H9 (cell line): ENCODE measurements around the gene LPP. TPM values are rescaled to one million over a fixed set of nuclear protein-coding genes. Genes with fewer than 3 reads are reported as not detected.

Experiments used
- DNase-seq: peaks from one replicate; pipeline ENCODE4 v3.0.0-alpha.2; 2017
- H2AFZ ChIP-seq: one replicate; pipeline ENCODE4 v1.6.1; 2013; ENCODE audit warnings: mild to moderate bottlenecking, low read length, control low read depth, moderate library complexity
- H2AK5ac ChIP-seq: 2 replicates; pipeline ENCODE4 v1.6.1; 2013; ENCODE audit warnings: low read length, control low read depth, mixed read lengths; ENCODE audit not compliant: insufficient read length
- H2BK120ac ChIP-seq: one replicate; pipeline ENCODE4 v1.6.1; 2013; ENCODE audit warnings: low read depth, mild to moderate bottlenecking, low read length, control low read depth, inconsistent platforms; ENCODE audit not compliant: poor library complexity, severe bottlenecking
- H2BK12ac ChIP-seq: 2 replicates; pipeline ENCODE4 v1.6.1; 2013; ENCODE audit warnings: low read length, control low read depth, mixed read lengths, low read depth; ENCODE audit not compliant: insufficient read length
- H2BK15ac ChIP-seq: 2 replicates; pipeline ENCODE4 v1.6.1; 2013; ENCODE audit warnings: low read depth, low read length, control low read depth
- H2BK20ac ChIP-seq: one replicate; pipeline ENCODE4 v1.6.1; 2013; ENCODE audit warnings: low read depth, mild to moderate bottlenecking, low read length, control low read depth, inconsistent platforms; ENCODE audit not compliant: poor library complexity, severe bottlenecking
- H2BK5ac ChIP-seq: 2 replicates; pipeline ENCODE4 v1.6.1; 2013; ENCODE audit warnings: low read length, control low read depth, mixed read lengths; ENCODE audit not compliant: insufficient read length
- H3K14ac ChIP-seq: 2 replicates; pipeline ENCODE4 v1.6.1; 2013; ENCODE audit warnings: low read length, control low read depth; ENCODE audit not compliant: insufficient read depth
- H3K18ac ChIP-seq: 2 replicates; pipeline ENCODE4 v1.6.1; 2013; ENCODE audit warnings: low read depth, mild to moderate bottlenecking, mixed read lengths, low read length, control low read depth; ENCODE audit not compliant: insufficient read length
- H3K23ac ChIP-seq: 2 replicates; pipeline ENCODE4 v1.6.1; 2013; ENCODE audit warnings: low read length, control low read depth, mixed read lengths, low read depth; ENCODE audit not compliant: insufficient read length
- H3K23me2 ChIP-seq: 2 replicates; pipeline ENCODE4 v1.6.1; 2013; ENCODE audit warnings: low read depth, mild to moderate bottlenecking, mixed read lengths, low read length, control low read depth; ENCODE audit not compliant: insufficient read length, poor library complexity, severe bottlenecking
- H3K27ac ChIP-seq: 2 replicates; pipeline ENCODE4 v1.5.1; 2013; ENCODE audit warnings: low read length, control low read depth, mixed read lengths, low read depth; ENCODE audit not compliant: insufficient read length
- H3K27me3 ChIP-seq: 2 replicates; pipeline ENCODE4 v1.6.1; 2013; ENCODE audit warnings: low read length, control low read depth, inconsistent platforms; ENCODE audit not compliant: insufficient read depth
- H3K4ac ChIP-seq: 2 replicates; pipeline ENCODE4 v1.6.1; 2013; ENCODE audit warnings: low read depth, mild to moderate bottlenecking, control low read depth, inconsistent platforms, low read length, moderate library complexity
- H3K4me1 ChIP-seq: 2 replicates; pipeline ENCODE4 v1.6.1; 2013; ENCODE audit warnings: low read length, control low read depth, inconsistent platforms; ENCODE audit not compliant: insufficient read depth
- H3K4me2 ChIP-seq: 2 replicates; pipeline ENCODE4 v1.6.1; 2013; ENCODE audit warnings: low read length, control low read depth, mixed read lengths; ENCODE audit not compliant: insufficient read length, insufficient read depth
- H3K56ac ChIP-seq: 2 replicates; pipeline ENCODE4 v1.6.1; 2013; ENCODE audit warnings: low read depth, mild to moderate bottlenecking, mixed read lengths, low read length, control low read depth; ENCODE audit not compliant: insufficient read length
- H3K79me1 ChIP-seq: 2 replicates; pipeline ENCODE4 v1.6.1; 2013; ENCODE audit warnings: low read depth, mild to moderate bottlenecking, moderate library complexity, low read length, control low read depth, inconsistent platforms; ENCODE audit not compliant: insufficient read depth, poor library complexity, severe bottlenecking
- H3K79me2 ChIP-seq: 2 replicates; pipeline ENCODE4 v1.6.1; 2013; ENCODE audit warnings: low read length, control low read depth, inconsistent platforms; ENCODE audit not compliant: insufficient read depth
- H3K9ac ChIP-seq: 2 replicates; pipeline ENCODE4 v1.6.1; 2013; ENCODE audit warnings: low read length, control low read depth, mixed read lengths; ENCODE audit not compliant: insufficient read length; ENCODE audit errors: extremely low read depth
- H3K9me3 ChIP-seq: one replicate; pipeline ENCODE4 v1.6.1; 2013; ENCODE audit warnings: low read depth, low read length, inconsistent platforms; ENCODE audit not compliant: control insufficient read depth
- H3T11ph ChIP-seq: one replicate; pipeline ENCODE4 v1.6.1; 2013; ENCODE audit warnings: mild to moderate bottlenecking, low read length, control low read depth, inconsistent platforms
- H4K20me1 ChIP-seq: one replicate; pipeline ENCODE4 v1.6.1; 2013; ENCODE audit not compliant: control insufficient read depth, insufficient read length, insufficient read depth
- H4K5ac ChIP-seq: 2 replicates; pipeline ENCODE4 v1.6.1; 2013; ENCODE audit warnings: low read depth, mild to moderate bottlenecking, mixed read lengths, low read length, control low read depth; ENCODE audit not compliant: insufficient read length
- H4K8ac ChIP-seq: replicated peaks from 2 replicates; pipeline ENCODE4 v1.6.1; 2013; ENCODE audit warnings: low read length, control low read depth, mixed read lengths, low read depth; ENCODE audit not compliant: insufficient read length
- H4K91ac ChIP-seq: 2 replicates; pipeline ENCODE4 v1.6.1; 2013; ENCODE audit warnings: low read depth, mild to moderate bottlenecking, moderate library complexity, mixed read lengths, low read length, control low read depth; ENCODE audit not compliant: insufficient read length
- H3K27ac Mint-ChIP-seq, 3 experiments: 2 replicates in 2 of 3; 3 replicates in 1 of 3; pipeline ENCODE4 v1.8.0; 2020 to 2021; ENCODE audit warnings: mixed read lengths in 3 of 3, mild to moderate bottlenecking in 1 of 3, moderate library complexity in 1 of 3
- H3K27me3 Mint-ChIP-seq: 2 replicates; pipeline ENCODE4 v1.8.0; 2021; ENCODE audit warnings: low read depth, mild to moderate bottlenecking, moderate library complexity, mixed read lengths
- H3K36me3 Mint-ChIP-seq, 3 experiments: 2 replicates in 2 of 3; 3 replicates in 1 of 3; pipeline ENCODE4 v1.8.0; 2020 to 2021; ENCODE audit warnings: low read depth in 3 of 3, mixed read lengths in 3 of 3; ENCODE audit not compliant: insufficient read depth in 1 of 3
- H3K4me1 Mint-ChIP-seq, 2 experiments: 2 replicates each; pipeline ENCODE4 v1.8.0; 2020; ENCODE audit warnings: mixed read lengths in 2 of 2
- H3K4me3 Mint-ChIP-seq, 2 experiments: 2 replicates in 1 of 2; 3 replicates in 1 of 2; pipeline ENCODE4 v1.8.0; 2020 to 2021; ENCODE audit warnings: mild to moderate bottlenecking in 2 of 2, mixed read lengths in 2 of 2, moderate library complexity in 1 of 2
- H3K9me3 Mint-ChIP-seq, 2 experiments: 2 replicates in 1 of 2; 3 replicates in 1 of 2; pipeline ENCODE4 v1.8.0; 2020; ENCODE audit warnings: mild to moderate bottlenecking in 2 of 2, mixed read lengths in 2 of 2, moderate library complexity in 1 of 2
- total RNA-seq: library from RNA; stranded (reverse); gene quantifications from 2 replicates; pipeline ENCODE4 v1.2.1, GENCODE V29; 2021
- TF ChIP-seq, protein P1 (sequence below): fragments of 200-600 bp; sonication (generic); conservative IDR thresholded peaks from 3 replicates; pipeline ENCODE4 v1.8.0; 2021; ENCODE audit warnings: antibody characterized with exemption, mild to moderate bottlenecking

The LPP gene
- total RNA-seq, 1 experiment from 2014 or later = 64.6 TPM

DNA sequence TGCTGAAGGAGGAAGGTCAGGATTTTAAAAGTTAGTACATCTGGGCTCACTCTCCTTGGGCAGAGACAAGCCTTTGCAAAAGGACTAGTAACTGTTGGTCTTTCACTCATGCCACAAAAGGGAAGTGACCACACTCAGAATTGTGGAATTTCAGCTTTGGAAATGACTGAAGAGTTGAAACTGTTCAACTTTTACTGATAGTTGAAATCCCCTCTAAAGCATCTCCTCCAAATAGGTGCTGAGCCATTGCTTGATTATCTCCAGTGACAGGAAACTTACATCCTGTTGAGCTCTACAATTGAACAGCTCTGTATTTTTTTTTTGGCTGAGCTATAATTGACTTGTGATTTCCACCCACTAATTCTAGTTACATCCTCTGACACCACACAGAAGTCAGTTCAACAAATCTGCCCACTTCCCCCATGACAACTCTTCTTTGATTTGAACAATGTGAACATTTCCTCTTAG lies 763.0 kb downstream of the LPP start:
- Histone ChIP-seq H3K56ac (no peak overlapping the region), H2AK5ac (no peak overlapping the region), H2BK20ac (no peak overlapping the region), H2BK120ac (no peak overlapping the region), H3K23ac (no peak overlapping the region), H4K91ac (no peak overlapping the region), H2AFZ (no peak overlapping the region), H3K4ac (no peak overlapping the region), H3T11ph (no peak overlapping the region), H2BK15ac (no peak overlapping the region), H3K4me2 (no peak overlapping the region), H3K27ac (no peak overlapping the region), H2BK5ac (no peak overlapping the region), H3K9ac (no peak overlapping the region), H3K27me3 (no peaks in the 10 kb centered on the region), H3K23me2 (no peaks in the 10 kb centered on the region), H3K9me3 (no peaks in the 10 kb centered on the region), H3K79me2 (no peaks in the 10 kb centered on the region), H2BK12ac (no peak overlapping the region), H3K4me1 (0 out of 2 replicates have a peak, but pooled peaks cover 2% of the 10 kb centered on the region), H3K18ac (no peak overlapping the region), H3K79me1 (no peaks in the 10 kb centered on the region), H3K14ac (no peak overlapping the region), H4K5ac (no peak overlapping the region), H4K20me1 (no peaks in the 10 kb centered on the region), H4K8ac (no peak overlapping the region)
- no peaks in the 10 kb centered on the region for H3K27me3 Mint-ChIP-seq
- H3K4me3 Mint-ChIP-seq = no peak overlapping the region
- no peak for DNase-seq
- H3K4me1 Mint-ChIP-seq = peaks cover 14 to 17% of the 10 kb centered on the region in 2 experiments
- H3K27ac Mint-ChIP-seq = no peak overlapping the region
- H3K9me3 Mint-ChIP-seq = no peaks in the 10 kb centered on the region
- TF ChIP-seq, protein P1, sequence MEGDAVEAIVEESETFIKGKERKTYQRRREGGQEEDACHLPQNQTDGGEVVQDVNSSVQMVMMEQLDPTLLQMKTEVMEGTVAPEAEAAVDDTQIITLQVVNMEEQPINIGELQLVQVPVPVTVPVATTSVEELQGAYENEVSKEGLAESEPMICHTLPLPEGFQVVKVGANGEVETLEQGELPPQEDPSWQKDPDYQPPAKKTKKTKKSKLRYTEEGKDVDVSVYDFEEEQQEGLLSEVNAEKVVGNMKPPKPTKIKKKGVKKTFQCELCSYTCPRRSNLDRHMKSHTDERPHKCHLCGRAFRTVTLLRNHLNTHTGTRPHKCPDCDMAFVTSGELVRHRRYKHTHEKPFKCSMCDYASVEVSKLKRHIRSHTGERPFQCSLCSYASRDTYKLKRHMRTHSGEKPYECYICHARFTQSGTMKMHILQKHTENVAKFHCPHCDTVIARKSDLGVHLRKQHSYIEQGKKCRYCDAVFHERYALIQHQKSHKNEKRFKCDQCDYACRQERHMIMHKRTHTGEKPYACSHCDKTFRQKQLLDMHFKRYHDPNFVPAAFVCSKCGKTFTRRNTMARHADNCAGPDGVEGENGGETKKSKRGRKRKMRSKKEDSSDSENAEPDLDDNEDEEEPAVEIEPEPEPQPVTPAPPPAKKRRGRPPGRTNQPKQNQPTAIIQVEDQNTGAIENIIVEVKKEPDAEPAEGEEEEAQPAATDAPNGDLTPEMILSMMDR = no peak
- H3K36me3 Mint-ChIP-seq = no peaks in the 10 kb centered on the region
